Measurements from ENCODE around the gene WASF2. TPM values are rescaled to one million over a fixed set of nuclear protein-coding genes. Genes with fewer than 3 reads are reported as not detected.
A peak's percentile ranks its signal among the peaks of the same experiment; 100 is the strongest.

The WASF2 gene
- total RNA-seq, 2 donors from 2014 or later: 60.1 to 83.7 TPM

DNA sequence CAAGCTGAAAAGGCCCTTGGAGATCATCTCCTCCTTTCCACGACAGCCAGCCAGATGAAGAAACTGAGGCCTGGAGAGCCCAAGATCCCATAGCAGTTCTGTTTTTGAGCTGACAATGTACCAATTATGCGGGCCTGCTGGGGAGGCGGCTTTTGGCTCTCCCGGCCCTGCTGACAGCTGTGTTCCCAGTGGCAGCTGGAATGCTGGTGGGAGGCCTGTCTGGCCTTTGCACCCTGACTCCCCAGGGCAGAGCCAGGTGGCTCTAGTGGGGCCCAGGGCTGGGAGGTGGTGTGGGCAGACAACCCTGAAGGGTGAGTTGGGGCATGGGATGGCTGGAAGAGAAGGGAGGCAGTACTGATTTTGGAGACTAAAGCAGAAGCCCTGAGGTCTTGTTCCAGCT is 30.7 kb upstream of the WASF2 start:
- Histone ChIP-seq H3K27ac (peak overlapping the region in 1 of 2 donors; percentile 12), H3K27me3 (replicated peaks; ENCODE audit: insufficient read depth) (no peaks in the 10 kb centered on the region), H3K4me3 (no peak overlapping the region), H3K9me3 (no peaks in the 10 kb centered on the region), H3K36me3 (no peaks in the 10 kb centered on the region), H3K4me1 (ENCODE audit: control insufficient read depth in 1 of 2, low read depth in 2 of 2) (peaks cover 37 to 63% of the 10 kb centered on the region in 2 donors)
- no peak for DNase-seq (ENCODE audit: low spot score)
- no peak for ATAC-seq (ENCODE audit: insufficient number of reproducible peaks, low FRiP score, low read depth)
- TF ChIP-seq, protein P1, sequence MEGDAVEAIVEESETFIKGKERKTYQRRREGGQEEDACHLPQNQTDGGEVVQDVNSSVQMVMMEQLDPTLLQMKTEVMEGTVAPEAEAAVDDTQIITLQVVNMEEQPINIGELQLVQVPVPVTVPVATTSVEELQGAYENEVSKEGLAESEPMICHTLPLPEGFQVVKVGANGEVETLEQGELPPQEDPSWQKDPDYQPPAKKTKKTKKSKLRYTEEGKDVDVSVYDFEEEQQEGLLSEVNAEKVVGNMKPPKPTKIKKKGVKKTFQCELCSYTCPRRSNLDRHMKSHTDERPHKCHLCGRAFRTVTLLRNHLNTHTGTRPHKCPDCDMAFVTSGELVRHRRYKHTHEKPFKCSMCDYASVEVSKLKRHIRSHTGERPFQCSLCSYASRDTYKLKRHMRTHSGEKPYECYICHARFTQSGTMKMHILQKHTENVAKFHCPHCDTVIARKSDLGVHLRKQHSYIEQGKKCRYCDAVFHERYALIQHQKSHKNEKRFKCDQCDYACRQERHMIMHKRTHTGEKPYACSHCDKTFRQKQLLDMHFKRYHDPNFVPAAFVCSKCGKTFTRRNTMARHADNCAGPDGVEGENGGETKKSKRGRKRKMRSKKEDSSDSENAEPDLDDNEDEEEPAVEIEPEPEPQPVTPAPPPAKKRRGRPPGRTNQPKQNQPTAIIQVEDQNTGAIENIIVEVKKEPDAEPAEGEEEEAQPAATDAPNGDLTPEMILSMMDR (IDR thresholded peaks at IDR 0.05): no peak

DNA sequence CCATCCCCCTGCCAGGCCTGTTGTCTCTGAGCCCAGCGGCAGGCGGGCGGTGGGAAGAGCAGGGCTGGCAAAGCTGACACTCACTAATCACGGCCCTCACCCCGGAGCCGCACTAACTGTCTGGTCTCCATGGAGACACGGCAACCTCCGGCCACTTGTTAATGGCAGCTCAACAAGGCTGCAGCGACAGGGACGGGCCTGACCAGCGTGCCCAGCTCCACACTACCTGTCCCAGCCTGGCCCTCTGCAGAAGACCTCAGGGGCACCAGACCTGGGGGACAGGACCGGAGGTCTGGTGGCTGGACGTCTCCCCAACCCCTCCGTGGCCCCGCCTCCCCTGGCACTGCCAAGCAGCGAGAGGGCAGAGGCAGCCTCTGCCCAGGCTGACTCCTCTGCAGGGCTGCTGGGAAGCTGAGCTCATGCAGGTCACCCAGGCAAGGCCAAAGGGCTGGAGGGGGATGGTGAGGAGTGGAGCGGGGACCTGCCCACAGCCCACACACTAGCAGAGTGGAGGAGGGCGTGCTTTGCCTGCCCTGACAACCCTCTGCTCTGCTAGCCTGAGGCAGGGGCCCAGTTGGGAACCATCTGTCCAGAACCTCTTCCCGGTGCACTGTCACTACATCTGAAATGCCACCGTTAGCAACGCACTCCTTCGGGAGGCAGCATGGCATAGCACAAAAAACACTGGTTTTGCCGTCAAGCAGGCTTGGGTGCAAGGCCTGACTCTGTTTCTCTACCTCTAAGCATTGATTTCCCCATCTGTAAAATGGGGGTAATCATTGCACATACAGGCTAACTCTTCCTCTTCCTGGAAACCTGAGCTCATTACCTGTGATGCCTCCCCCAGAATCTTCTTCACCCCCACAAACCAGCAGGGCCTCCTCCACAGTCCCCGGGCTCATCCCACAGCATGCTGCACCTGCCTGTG is 29.6 kb upstream of the WASF2 start:
- TF ChIP-seq, protein P1 (IDR thresholded peaks at IDR 0.05): no peak
- Histone ChIP-seq H3K4me3 (no peak overlapping the region), H3K27me3 (replicated peaks; ENCODE audit: insufficient read depth) (no peaks in the 10 kb centered on the region), H3K9me3 (no peaks in the 10 kb centered on the region), H3K36me3 (no peaks in the 10 kb centered on the region), H3K27ac (no peak overlapping the region), H3K4me1 (ENCODE audit: control insufficient read depth in 1 of 2, low read depth in 2 of 2) (peaks cover 31 to 53% of the 10 kb centered on the region in 2 donors)
- DNase-seq (ENCODE audit: low spot score) (no peak), ATAC-seq (ENCODE audit: insufficient number of reproducible peaks, low FRiP score, low read depth) (no peak)

DNA sequence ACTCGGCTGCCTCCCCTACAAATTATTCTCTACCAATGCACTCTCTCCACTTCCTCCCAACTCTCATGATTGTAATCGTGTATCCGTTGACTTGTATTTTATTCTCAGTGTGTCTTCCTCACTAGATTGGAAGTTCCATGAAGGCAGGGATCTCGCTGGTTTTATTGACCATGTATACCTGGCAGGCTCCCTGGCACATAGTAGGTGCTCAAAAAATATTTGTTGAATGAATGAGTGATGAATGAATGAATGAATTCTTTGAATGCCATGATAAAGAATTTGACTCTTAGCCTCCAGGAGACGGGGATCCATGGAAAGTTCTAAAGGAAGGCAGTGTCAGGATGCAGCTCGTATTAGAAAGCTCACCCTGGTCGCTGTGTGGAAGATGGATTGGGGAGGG is 28.8 kb upstream of the WASF2 start:
- DNase-seq (ENCODE audit: low spot score): no peak
- H3K9me3 ChIP-seq: no peaks in the 10 kb centered on the region
- H3K4me1 ChIP-seq (ENCODE audit: control insufficient read depth in 1 of 2, low read depth in 2 of 2): peaks cover 29 to 46% of the 10 kb centered on the region in 2 donors
- no peak for ATAC-seq (ENCODE audit: insufficient number of reproducible peaks, low FRiP score, low read depth)
- TF ChIP-seq, protein P1 (IDR thresholded peaks at IDR 0.05): no peak
- H3K27me3 ChIP-seq (replicated peaks; ENCODE audit: insufficient read depth): no peaks in the 10 kb centered on the region
- no peaks in the 10 kb centered on the region for H3K36me3 ChIP-seq
- H3K27ac ChIP-seq: no peak overlapping the region
- no peak overlapping the region for H3K4me3 ChIP-seq

DNA sequence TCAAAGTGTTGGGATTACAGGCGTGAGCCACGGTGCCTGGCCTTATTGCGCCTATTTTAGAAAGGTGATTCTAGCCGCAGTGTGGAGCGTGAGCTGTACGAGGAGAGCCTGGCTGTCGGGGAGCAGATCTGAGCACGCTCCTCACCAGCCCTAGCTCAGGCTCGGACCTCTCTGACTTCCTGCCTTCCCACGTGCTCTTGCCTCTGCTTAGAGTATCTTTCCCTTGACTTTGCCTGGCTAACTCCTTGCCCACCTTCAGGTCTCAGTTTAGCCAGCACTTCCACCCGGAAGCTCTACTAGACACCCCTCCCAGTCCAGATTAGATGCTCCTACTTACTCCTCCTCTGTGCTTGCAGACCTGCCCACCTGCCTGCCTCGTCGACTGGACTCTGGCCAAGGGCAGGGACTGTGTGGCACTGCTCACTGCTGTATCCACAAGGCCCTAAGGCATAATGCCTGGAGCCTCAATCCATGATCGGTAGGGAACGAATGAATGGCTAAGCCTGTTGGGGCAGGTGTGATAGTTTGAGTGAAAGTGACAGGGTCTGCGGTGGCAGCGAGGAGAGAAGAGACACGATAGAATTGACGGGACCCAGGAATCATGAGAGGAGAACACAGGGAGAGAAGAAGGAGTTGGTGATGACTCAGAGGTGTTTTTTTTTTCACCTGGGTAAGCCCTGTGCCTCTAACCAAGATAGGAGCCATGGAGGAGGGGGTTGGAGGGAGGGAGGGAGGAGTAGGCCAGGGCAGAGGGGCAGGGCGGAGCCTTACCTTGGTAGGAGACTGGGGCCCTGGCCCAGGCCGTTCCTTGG is 28.1 kb upstream of the WASF2 start:
- Histone ChIP-seq H3K27ac (no peak overlapping the region), H3K4me1 (ENCODE audit: control insufficient read depth in 1 of 2, low read depth in 2 of 2) (peaks cover 22 to 43% of the 10 kb centered on the region in 2 donors), H3K36me3 (no peaks in the 10 kb centered on the region), H3K27me3 (replicated peaks; ENCODE audit: insufficient read depth) (no peaks in the 10 kb centered on the region), H3K9me3 (no peaks in the 10 kb centered on the region), H3K4me3 (no peak overlapping the region)
- ATAC-seq (ENCODE audit: insufficient number of reproducible peaks, low FRiP score, low read depth) (no peak), DNase-seq (ENCODE audit: low spot score) (no peak)
- TF ChIP-seq, protein P1 (IDR thresholded peaks at IDR 0.05): no peak

DNA sequence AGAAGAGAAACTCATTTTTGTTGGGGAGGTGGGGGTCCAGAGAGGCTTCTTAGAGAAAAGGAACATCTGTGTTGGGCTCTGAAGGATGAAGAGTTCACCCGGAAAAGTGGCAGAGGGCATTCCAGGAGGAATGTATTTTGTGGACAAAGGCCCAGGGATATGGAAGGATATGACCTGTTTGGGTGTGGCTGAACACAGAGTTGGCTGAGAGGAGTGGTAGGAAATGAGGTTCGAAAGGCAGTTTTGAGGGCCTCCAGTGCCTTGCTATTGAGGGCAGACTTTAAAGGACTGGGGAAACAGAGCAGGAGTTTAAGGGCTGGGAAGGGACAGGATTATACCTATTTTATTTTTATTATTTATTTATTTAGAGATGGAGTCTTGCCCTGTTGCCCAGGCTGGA is 27.3 kb upstream of the WASF2 start:
- no peaks in the 10 kb centered on the region for H3K36me3 ChIP-seq
- H3K27me3 ChIP-seq (replicated peaks; ENCODE audit: insufficient read depth): no peaks in the 10 kb centered on the region
- no peak for ATAC-seq (ENCODE audit: insufficient number of reproducible peaks, low FRiP score, low read depth)
- H3K27ac ChIP-seq: no peak overlapping the region
- no peak overlapping the region for H3K4me3 ChIP-seq
- no peaks in the 10 kb centered on the region for H3K9me3 ChIP-seq
- TF ChIP-seq, protein P1 (IDR thresholded peaks at IDR 0.05): no peak
- DNase-seq (ENCODE audit: low spot score): no peak
- peaks cover 14 to 35% of the 10 kb centered on the region in 2 donors for H3K4me1 ChIP-seq (ENCODE audit: control insufficient read depth in 1 of 2, low read depth in 2 of 2)
